ENCODE data around the gene TAAR9. TPM values are rescaled to one million over a fixed set of nuclear protein-coding genes. Genes with fewer than 3 reads are reported as not detected.

TAAR9 gene
- total and polyA plus RNA-seq, 2 donors: not detected

- H3K27me3 ChIP-seq (ENCODE audit: control insufficient read depth in 2 of 2, insufficient read depth in 1 of 2, low read length in 1 of 2): peaks cover 0 to 3% of the 10 kb centered on the region in 2 donors
- DNase-seq (ENCODE audit: low read depth in 6 of 9, low spot score in 9 of 9): no peak
- no peaks in the 10 kb centered on the region for H3K36me3 ChIP-seq (ENCODE audit: control insufficient read depth in 2 of 2, insufficient read depth in 2 of 2, low read length in 1 of 2)
- WGBS: 95% methylated on average over 1 of the region's 1 CpG
- no peak overlapping the region for H3K4me3 ChIP-seq (ENCODE audit: low read length in 2 of 2)
- no peaks in the 10 kb centered on the region for H3K4me1 ChIP-seq (ENCODE audit: control insufficient read depth in 2 of 2, insufficient read depth in 2 of 2, low read length in 2 of 2)
- no peaks in the 10 kb centered on the region for H3K9me3 ChIP-seq (ENCODE audit: control insufficient read depth in 2 of 2, insufficient read depth in 1 of 2, low read length in 1 of 2)
- H3K27ac ChIP-seq (ENCODE audit: low read depth in 1 of 2, low read length in 1 of 2): no peak overlapping the region
These were observed 29.5 kb downstream of the TAAR9 start for GRCh38 chr6:132567566-132567965.

GRCh38 chr6:132568611-132569010 lies 30.5 kb downstream of the TAAR9 start:
- 78% methylated on average over 6 of the region's 6 CpGs for WGBS
- Histone ChIP-seq H3K4me3 (ENCODE audit: low read length in 2 of 2) (no peak overlapping the region), H3K9me3 (ENCODE audit: control insufficient read depth in 2 of 2, insufficient read depth in 1 of 2, low read length in 1 of 2) (no peaks in the 10 kb centered on the region), H3K4me1 (ENCODE audit: control insufficient read depth in 2 of 2, insufficient read depth in 2 of 2, low read length in 2 of 2) (no peaks in the 10 kb centered on the region), H3K36me3 (ENCODE audit: control insufficient read depth in 2 of 2, insufficient read depth in 2 of 2, low read length in 1 of 2) (no peaks in the 10 kb centered on the region), H3K27me3 (ENCODE audit: control insufficient read depth in 2 of 2, insufficient read depth in 1 of 2, low read length in 1 of 2) (peaks cover 0 to 3% of the 10 kb centered on the region in 2 donors), H3K27ac (ENCODE audit: low read depth in 1 of 2, low read length in 1 of 2) (no peak overlapping the region)
- no peak for DNase-seq (ENCODE audit: low read depth in 6 of 9, low spot score in 9 of 9)

GRCh38 chr6:132569170-132569569 lies 31.1 kb downstream of the TAAR9 start:
- Histone ChIP-seq H3K36me3 (ENCODE audit: control insufficient read depth in 2 of 2, insufficient read depth in 2 of 2, low read length in 1 of 2) (no peaks in the 10 kb centered on the region), H3K27me3 (ENCODE audit: control insufficient read depth in 2 of 2, insufficient read depth in 1 of 2, low read length in 1 of 2) (peaks cover 0 to 3% of the 10 kb centered on the region in 2 donors), H3K27ac (ENCODE audit: low read depth in 1 of 2, low read length in 1 of 2) (no peak overlapping the region), H3K4me1 (ENCODE audit: control insufficient read depth in 2 of 2, insufficient read depth in 2 of 2, low read length in 2 of 2) (no peaks in the 10 kb centered on the region), H3K4me3 (ENCODE audit: low read length in 2 of 2) (no peak overlapping the region), H3K9me3 (ENCODE audit: control insufficient read depth in 2 of 2, insufficient read depth in 1 of 2, low read length in 1 of 2) (no peaks in the 10 kb centered on the region)
- WGBS: 91% methylated on average over 4 of the region's 4 CpGs
- DNase-seq (ENCODE audit: low read depth in 6 of 9, low spot score in 9 of 9): no peak

GRCh38 chr6:132570221-132570777 lies 32.2 kb downstream of the TAAR9 start, which contains the start of gene TAAR6:
TSS of gene TAAR6 (plus strand) at chr6:132570322. CDS start at chr6:132570322, 0 bp downstream.
- 94% methylated on average over 15 of the region's 15 CpGs for WGBS
- H3K36me3 ChIP-seq (ENCODE audit: control insufficient read depth in 2 of 2, insufficient read depth in 2 of 2, low read length in 1 of 2): no peaks in the 10 kb centered on the region
- DNase-seq (ENCODE audit: low read depth in 6 of 9, low spot score in 9 of 9): no peak
- H3K4me3 ChIP-seq (ENCODE audit: low read length in 2 of 2): no peak within 1 kb of the TSS
- H3K27me3 ChIP-seq (ENCODE audit: control insufficient read depth in 2 of 2, insufficient read depth in 1 of 2, low read length in 1 of 2): peaks cover 0 to 3% of the 10 kb centered on the region in 2 donors
- no peaks in the 10 kb centered on the region for H3K4me1 ChIP-seq (ENCODE audit: control insufficient read depth in 2 of 2, insufficient read depth in 2 of 2, low read length in 2 of 2)
- no peaks in the 10 kb centered on the region for H3K9me3 ChIP-seq (ENCODE audit: control insufficient read depth in 2 of 2, insufficient read depth in 1 of 2, low read length in 1 of 2)
- H3K27ac ChIP-seq (ENCODE audit: low read depth in 1 of 2, low read length in 1 of 2): no peak within 1 kb of the TSS

- peaks cover 0 to 3% of the 10 kb centered on the region in 2 donors for H3K27me3 ChIP-seq (ENCODE audit: control insufficient read depth in 2 of 2, insufficient read depth in 1 of 2, low read length in 1 of 2)
- H3K4me1 ChIP-seq (ENCODE audit: control insufficient read depth in 2 of 2, insufficient read depth in 2 of 2, low read length in 2 of 2): no peaks in the 10 kb centered on the region
- no peaks in the 10 kb centered on the region for H3K36me3 ChIP-seq (ENCODE audit: control insufficient read depth in 2 of 2, insufficient read depth in 2 of 2, low read length in 1 of 2)
- no peaks in the 10 kb centered on the region for H3K9me3 ChIP-seq (ENCODE audit: control insufficient read depth in 2 of 2, insufficient read depth in 1 of 2, low read length in 1 of 2)
- DNase-seq (ENCODE audit: low read depth in 6 of 9, low spot score in 9 of 9): no peak
- no peak overlapping the region for H3K4me3 ChIP-seq (ENCODE audit: low read length in 2 of 2)
- no peak overlapping the region for H3K27ac ChIP-seq (ENCODE audit: low read depth in 1 of 2, low read length in 1 of 2)
These were observed 33.7 kb downstream of the TAAR9 start for GRCh38 chr6:132571774-132572173.

- Histone ChIP-seq H3K36me3 (ENCODE audit: control insufficient read depth in 2 of 2, insufficient read depth in 2 of 2, low read length in 1 of 2) (no peaks in the 10 kb centered on the region), H3K27me3 (ENCODE audit: control insufficient read depth in 2 of 2, insufficient read depth in 1 of 2, low read length in 1 of 2) (no peaks in the 10 kb centered on the region), H3K27ac (ENCODE audit: low read depth in 1 of 2, low read length in 1 of 2) (no peak overlapping the region), H3K9me3 (ENCODE audit: control insufficient read depth in 2 of 2, insufficient read depth in 1 of 2, low read length in 1 of 2) (no peaks in the 10 kb centered on the region), H3K4me3 (ENCODE audit: low read length in 2 of 2) (no peak overlapping the region), H3K4me1 (ENCODE audit: control insufficient read depth in 2 of 2, insufficient read depth in 2 of 2, low read length in 2 of 2) (no peaks in the 10 kb centered on the region)
- DNase-seq (ENCODE audit: low read depth in 6 of 9, low spot score in 9 of 9): no peak
- 92% methylated on average over 1 of the region's 1 CpG for WGBS
These were observed 46.6 kb downstream of the TAAR9 start for GRCh38 chr6:132584698-132585097.

- H3K36me3 ChIP-seq (ENCODE audit: control insufficient read depth in 2 of 2, insufficient read depth in 2 of 2, low read length in 1 of 2): no peaks in the 10 kb centered on the region
- 69% methylated on average over 2 of the region's 2 CpGs for WGBS
- no peaks in the 10 kb centered on the region for H3K4me1 ChIP-seq (ENCODE audit: control insufficient read depth in 2 of 2, insufficient read depth in 2 of 2, low read length in 2 of 2)
- no peaks in the 10 kb centered on the region for H3K9me3 ChIP-seq (ENCODE audit: control insufficient read depth in 2 of 2, insufficient read depth in 1 of 2, low read length in 1 of 2)
- DNase-seq (ENCODE audit: low read depth in 6 of 9, low spot score in 9 of 9): no peak
- H3K27ac ChIP-seq (ENCODE audit: low read depth in 1 of 2, low read length in 1 of 2): no peak overlapping the region
- no peak overlapping the region for H3K4me3 ChIP-seq (ENCODE audit: low read length in 2 of 2)
- no peaks in the 10 kb centered on the region for H3K27me3 ChIP-seq (ENCODE audit: control insufficient read depth in 2 of 2, insufficient read depth in 1 of 2, low read length in 1 of 2)
These were observed 49.3 kb downstream of the TAAR9 start for GRCh38 chr6:132587424-132587823.

Other genes with a start within 250 kb of the TAAR9 start
- 1.9 TPM for gene MOXD1, start 136.8 kb upstream of the TAAR9 start, total RNA-seq
- gene MOXD1, start 136.8 kb upstream of the TAAR9 start, polyA plus RNA-seq: 3.2 TPM
- 20.3 TPM for gene STX7, start 25.2 kb upstream of the TAAR9 start, total RNA-seq
- 13.3 TPM for gene STX7, start 25.2 kb upstream of the TAAR9 start, polyA plus RNA-seq
- gene TAAR8, start 14.4 kb downstream of the TAAR9 start, total RNA-seq: not detected
- not detected for gene TAAR8, start 14.4 kb downstream of the TAAR9 start, polyA plus RNA-seq
- not detected for gene TAAR6, start 32.0 kb downstream of the TAAR9 start, total RNA-seq
- not detected for gene TAAR6, start 32.0 kb downstream of the TAAR9 start, polyA plus RNA-seq
- not detected for gene TAAR5, start 51.5 kb downstream of the TAAR9 start, total RNA-seq
- 0.05 TPM for gene TAAR5, start 51.5 kb downstream of the TAAR9 start, polyA plus RNA-seq
- not detected for gene TAAR2, start 86.0 kb downstream of the TAAR9 start, total RNA-seq
- not detected for gene TAAR2, start 86.0 kb downstream of the TAAR9 start, polyA plus RNA-seq
- gene TAAR1, start 120.9 kb downstream of the TAAR9 start, total RNA-seq: 0.05 TPM
- not detected for gene TAAR1, start 120.9 kb downstream of the TAAR9 start, polyA plus RNA-seq
- 0.33 TPM for gene VNN1, start 175.8 kb downstream of the TAAR9 start, total RNA-seq
- gene VNN1, start 175.8 kb downstream of the TAAR9 start, polyA plus RNA-seq: 2.2 TPM
- gene VNN2, start 219.6 kb downstream of the TAAR9 start, total RNA-seq: 9.6 TPM
- gene VNN2, start 219.6 kb downstream of the TAAR9 start, polyA plus RNA-seq: 10.5 TPM